Gastrocnemius medialis (tissue), 4 donors: ENCODE data around the gene ABCC5. TPM values are rescaled to one million over a fixed set of nuclear protein-coding genes. Genes with fewer than 3 reads are reported as not detected.

Source experiments
- ATAC-seq, 2 donors: fragments of 150-250 bp; one replicate each; pipeline ENCODE4 v1.9.1; 2016
- DNase-seq, 2 donors: peaks; one replicate each; pipeline ENCODE4 v3.0.0-alpha.2; 2019
- H3K27ac ChIP-seq, 4 donors: fragments of 200-600 bp; sonication (generic); 1 replicate in 1 of 4; 2 replicates in 3 of 4; pipeline ENCODE4 v1.5.1; 2016 to 2018; ENCODE audit warnings: mild to moderate bottlenecking in 2 of 4, moderate library complexity in 1 of 4
- H3K27me3 ChIP-seq, 3 donors: fragments of 200-600 bp; sonication (generic) in 2 of 3; 1 replicate in 1 of 3; 2 replicates in 2 of 3; pipeline versions ENCODE4 v1.5.1 to v1.6.0; 2016 to 2019; ENCODE audit warnings: mild to moderate bottlenecking in 1 of 3, moderate library complexity in 1 of 3
- H3K36me3 ChIP-seq, 2 donors: fragments of 200-600 bp; sonication (generic) in 1 of 2; one replicate each; pipeline ENCODE4 v1.5.1; 2017 to 2018
- H3K4me1 ChIP-seq, 2 donors: fragments of 200-600 bp; sonication (generic) in 1 of 2; one replicate each; pipeline ENCODE4 v1.5.1; 2016 to 2017; ENCODE audit warnings: mild to moderate bottlenecking in 2 of 2
- H3K4me3 ChIP-seq, 4 donors: fragments of 200-600 bp; sonication (generic) in 3 of 4; 1 replicate in 1 of 4; 2 replicates in 3 of 4; pipeline ENCODE4 v1.5.1; 2016 to 2019; ENCODE audit warnings: mild to moderate bottlenecking in 2 of 4
- H3K9me3 ChIP-seq, 3 donors: fragments of 200-600 bp; sonication (generic) in 2 of 3; 1 replicate in 1 of 3; 2 replicates in 2 of 3; pipeline ENCODE4 v1.5.1; 2016 to 2019
- POLR2A ChIP-seq, 2 donors: fragments of 450-650 bp; IDR thresholded peaks; one replicate each; pipeline ENCODE4 v1.6.1; 2017; ENCODE audit warnings: antibody characterized with exemption in 2 of 2, mild to moderate bottlenecking in 2 of 2, moderate library complexity in 2 of 2
- in situ Hi-C, 4 donors: fragments of 200-750 bp; cut with MboI; loops; one replicate each; pipeline versions ENCODE4 v1.15.0 to v1.8.0; 2017; ENCODE audit warnings: low sequenced_read_pairs in 4 of 4
- intact Hi-C: fragments of 100-400 bp; cut with DNase I; formaldehyde crosslinking; loops from one replicate; pipeline ENCODE4 v1.15.1; 2023; ENCODE audit warnings: low total_unique reads
- total RNA-seq, 4 donors: library from RNA; depleted of rRNA; stranded (reverse); fragments of >200 nt; gene quantifications; one replicate each; pipeline versions ENCODE4 v1.1.0 to v1.2.3, GENCODE V29; 2016
- TF ChIP-seq, protein P1 (sequence below), 5 experiments: fragments of 450-650 bp in 3 of 5; fragments of 200-600 bp in 2 of 5; sonication (generic) in 2 of 5; IDR thresholded peaks in 4 of 5; conservative IDR thresholded peaks in 1 of 5; 1 replicate in 4 of 5; 2 replicates in 1 of 5; pipeline ENCODE4 v1.5.1; 2016 to 2019; ENCODE audit warnings: antibody characterized with exemption in 5 of 5, mild to moderate bottlenecking in 3 of 5, moderate library complexity in 3 of 5

Gene ABCC5
- total RNA-seq, 4 donors from 2014 or later, result 20.4 to 52.2 (median 39.5) TPM

DNA sequence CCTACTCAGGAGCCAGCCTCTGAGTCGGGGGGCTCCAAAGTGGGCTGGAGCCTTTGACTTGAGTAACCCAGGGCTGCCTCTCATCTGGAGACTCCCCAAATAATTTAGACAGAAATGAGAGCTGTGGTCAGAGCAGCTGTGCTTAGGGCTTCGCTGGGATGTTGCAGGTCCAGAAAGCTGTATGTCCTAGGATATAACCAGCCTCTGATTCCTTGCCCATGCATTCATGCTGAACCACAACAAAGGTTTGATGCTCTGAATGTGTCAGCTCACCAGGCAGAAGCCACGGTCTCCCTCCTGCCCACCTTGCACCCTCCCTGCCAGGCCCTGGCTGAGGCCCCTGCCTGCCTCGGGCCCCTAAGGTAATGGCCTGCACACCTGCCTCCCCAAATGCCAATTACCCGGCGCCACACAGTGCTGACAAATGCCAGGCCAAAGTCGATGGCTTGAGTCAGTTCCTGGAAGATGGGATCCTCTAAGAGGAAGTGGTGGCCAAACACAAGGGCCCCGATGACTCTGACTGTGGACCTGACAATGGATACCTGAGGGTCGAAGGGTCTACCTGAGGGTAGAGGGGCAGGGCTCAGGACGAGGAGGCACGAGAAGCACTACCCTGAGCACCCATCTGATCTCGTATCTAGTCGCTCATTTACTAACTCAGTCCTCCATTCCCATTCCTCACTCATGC, 111.3 kb downstream of the ABCC5 start:
- in situ Hi-C loops, result loop anchor here in 1 of 4 donors (5.0 kb wide), 1 partner anchor 116 kb away; no protein-coding TSS in a partner anchor

DNA sequence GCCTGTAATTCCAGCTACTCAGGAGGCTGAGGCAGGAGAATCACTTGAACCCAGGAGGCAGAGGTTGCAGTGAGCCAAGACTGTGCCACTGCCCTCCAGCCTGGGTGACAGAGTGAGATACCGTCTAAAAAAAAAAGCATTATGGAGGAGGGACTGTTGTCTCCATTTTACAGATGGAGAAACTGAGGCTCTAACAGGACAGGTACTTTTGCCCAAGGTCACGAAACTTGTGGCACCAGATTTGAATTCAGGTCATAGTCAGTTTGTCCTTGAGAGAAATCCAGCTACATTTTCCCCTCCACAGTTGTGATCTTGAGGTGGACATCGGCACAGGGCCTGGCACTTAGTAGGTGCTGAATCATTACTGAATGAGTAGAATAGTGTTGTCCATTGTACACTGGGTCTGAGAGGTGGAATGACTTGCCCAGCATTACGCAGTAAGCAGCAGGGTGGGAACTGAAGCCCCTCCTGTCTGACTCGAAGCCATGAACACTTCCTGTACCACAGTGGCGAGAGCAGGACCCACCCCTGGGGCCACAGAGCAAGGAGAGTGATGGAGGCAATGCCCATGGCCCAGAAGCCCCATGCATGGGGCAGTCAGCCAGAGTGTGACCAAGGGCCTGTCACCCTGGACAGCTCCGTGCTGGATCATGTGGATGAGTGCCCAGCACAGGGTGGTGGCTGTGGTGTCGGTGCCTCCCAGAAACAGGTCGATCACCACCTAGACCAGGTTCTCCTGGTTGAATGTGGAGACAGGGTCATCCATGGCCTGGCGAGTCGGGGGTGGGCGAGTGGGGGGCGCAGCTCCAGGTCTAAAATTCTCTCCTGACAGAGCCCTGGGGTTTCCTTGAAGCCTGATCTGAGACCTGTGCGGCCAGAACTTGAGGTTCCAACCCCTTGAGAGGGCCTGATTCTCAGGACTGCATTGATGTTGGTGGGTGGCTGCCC, 112.6 kb downstream of the ABCC5 start:
- Histone ChIP-seq H3K9me3 (no peaks in the 10 kb centered on the region), H3K36me3 (no peaks in the 10 kb centered on the region), H3K4me3 (no peak overlapping the region), H3K27ac (no peak overlapping the region), H3K4me1 (no peaks in the 10 kb centered on the region), H3K27me3 (no peaks in the 10 kb centered on the region)
- TF ChIP-seq POLR2A (IDR thresholded peaks at IDR 0.05), result no peak
- TF ChIP-seq, protein P1, sequence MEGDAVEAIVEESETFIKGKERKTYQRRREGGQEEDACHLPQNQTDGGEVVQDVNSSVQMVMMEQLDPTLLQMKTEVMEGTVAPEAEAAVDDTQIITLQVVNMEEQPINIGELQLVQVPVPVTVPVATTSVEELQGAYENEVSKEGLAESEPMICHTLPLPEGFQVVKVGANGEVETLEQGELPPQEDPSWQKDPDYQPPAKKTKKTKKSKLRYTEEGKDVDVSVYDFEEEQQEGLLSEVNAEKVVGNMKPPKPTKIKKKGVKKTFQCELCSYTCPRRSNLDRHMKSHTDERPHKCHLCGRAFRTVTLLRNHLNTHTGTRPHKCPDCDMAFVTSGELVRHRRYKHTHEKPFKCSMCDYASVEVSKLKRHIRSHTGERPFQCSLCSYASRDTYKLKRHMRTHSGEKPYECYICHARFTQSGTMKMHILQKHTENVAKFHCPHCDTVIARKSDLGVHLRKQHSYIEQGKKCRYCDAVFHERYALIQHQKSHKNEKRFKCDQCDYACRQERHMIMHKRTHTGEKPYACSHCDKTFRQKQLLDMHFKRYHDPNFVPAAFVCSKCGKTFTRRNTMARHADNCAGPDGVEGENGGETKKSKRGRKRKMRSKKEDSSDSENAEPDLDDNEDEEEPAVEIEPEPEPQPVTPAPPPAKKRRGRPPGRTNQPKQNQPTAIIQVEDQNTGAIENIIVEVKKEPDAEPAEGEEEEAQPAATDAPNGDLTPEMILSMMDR (IDR thresholded peaks at IDR 0.05 in 4 of 5, conservative IDR thresholded peaks at IDR 0.05 in 1 of 5), result no peak
- intact Hi-C loops, result no loop called here
- ATAC-seq (no peak), DNase-seq (no peak)
- in situ Hi-C loops, result loop anchor here in 1 of 4 donors (5.0 kb wide), 1 partner anchor 117 kb away; no protein-coding TSS in a partner anchor

More for the DNA sequence above, 111.3 kb downstream of the ABCC5 start:
- intact Hi-C loops, result no loop called here
- Histone ChIP-seq H3K9me3 (no peaks in the 10 kb centered on the region), H3K36me3 (no peaks in the 10 kb centered on the region), H3K27me3 (no peaks in the 10 kb centered on the region), H3K4me3 (no peak overlapping the region), H3K27ac (no peak overlapping the region), H3K4me1 (no peaks in the 10 kb centered on the region)
- ATAC-seq (no peak), DNase-seq (no peak)
- TF ChIP-seq, protein P1 (IDR thresholded peaks at IDR 0.05 in 4 of 5, conservative IDR thresholded peaks at IDR 0.05 in 1 of 5), result no peak
- TF ChIP-seq POLR2A (IDR thresholded peaks at IDR 0.05), result no peak

DNA sequence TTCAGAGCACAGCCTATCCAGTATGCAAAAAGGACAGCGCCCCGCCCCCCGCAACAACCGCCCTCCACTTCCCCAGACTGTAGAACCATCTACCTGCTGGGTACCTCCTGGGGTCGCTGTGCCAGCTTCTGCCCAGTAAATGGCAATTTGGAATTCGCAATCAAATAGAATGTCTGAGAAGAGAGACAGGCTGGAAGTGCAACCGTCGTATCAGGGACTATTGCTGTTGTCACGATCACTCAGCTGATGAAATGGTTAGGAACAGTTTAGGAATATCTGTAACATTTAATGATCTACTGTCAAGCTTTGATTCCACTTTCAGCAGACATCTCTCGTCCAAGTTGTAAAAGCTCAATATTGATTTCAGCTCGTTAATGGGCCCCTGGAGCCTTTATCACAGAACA, 119.7 kb downstream of the ABCC5 start:
- Histone ChIP-seq H3K36me3 (no peaks in the 10 kb centered on the region), H3K27me3 (no peaks in the 10 kb centered on the region), H3K4me1 (peaks cover 0 to 4% of the 10 kb centered on the region in 2 donors), H3K9me3 (no peaks in the 10 kb centered on the region), H3K27ac (no peak overlapping the region), H3K4me3 (no peak overlapping the region)
- intact Hi-C loops (no loop called here), in situ Hi-C loops (loop anchor here (10.0 to 25.0 kb wide), 7 partner anchors 117 to 889 kb away; partner anchors contain the start of genes EIF2B5 (in 3 of the 4), ABCC5 (in 1 of the 4), ALG3 (in 1 of the 4) and CAMK2N2 (in 1 of the 4))
- ATAC-seq (no peak), DNase-seq (no peak)
- no peak for TF ChIP-seq POLR2A (IDR thresholded peaks at IDR 0.05)
- TF ChIP-seq, protein P1 (IDR thresholded peaks at IDR 0.05 in 4 of 5, conservative IDR thresholded peaks at IDR 0.05 in 1 of 5), result no peak

DNA sequence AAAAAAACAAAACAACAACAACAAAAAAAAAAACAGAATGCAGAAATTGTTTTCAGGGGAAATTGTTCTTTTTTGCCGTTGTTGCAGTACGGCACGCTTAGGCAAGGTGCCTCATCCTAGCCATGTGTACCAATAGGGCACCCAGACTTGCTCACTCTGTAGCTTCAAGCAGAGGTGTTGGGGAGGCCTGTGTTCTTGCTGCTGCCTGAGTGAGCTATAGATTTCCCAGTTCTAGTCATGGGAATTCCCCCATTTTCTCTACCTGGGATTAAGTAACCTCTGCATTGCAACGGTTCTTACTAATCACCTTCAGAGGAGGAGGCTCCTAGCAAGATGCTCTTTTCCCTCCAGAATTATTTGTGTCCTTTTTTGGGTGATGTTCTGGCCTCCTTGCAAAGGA, 120.1 kb downstream of the ABCC5 start:
- no peak for ATAC-seq
- no peaks in the 10 kb centered on the region for H3K27me3 ChIP-seq

More for the DNA sequence above, 120.1 kb downstream of the ABCC5 start:
- intact Hi-C loops, result no loop called here
- no peak overlapping the region for H3K27ac ChIP-seq
- no peak for DNase-seq
- H3K4me1 ChIP-seq, result peaks cover 0 to 4% of the 10 kb centered on the region in 2 donors
- TF ChIP-seq POLR2A (IDR thresholded peaks at IDR 0.05), result no peak
- TF ChIP-seq, protein P1 (IDR thresholded peaks at IDR 0.05 in 4 of 5, conservative IDR thresholded peaks at IDR 0.05 in 1 of 5), result no peak
- in situ Hi-C loops, result loop anchor here (10.0 to 25.0 kb wide), 7 partner anchors 117 to 890 kb away; partner anchors contain the start of genes EIF2B5 (in 3 of the 4), ABCC5 (in 1 of the 4), ALG3 (in 1 of the 4) and CAMK2N2 (in 1 of the 4)
- no peak overlapping the region for H3K4me3 ChIP-seq
- H3K9me3 ChIP-seq, result no peaks in the 10 kb centered on the region
- H3K36me3 ChIP-seq, result no peaks in the 10 kb centered on the region
